Measurements from ENCODE around the gene TRMT10C. TPM values are rescaled to one million over a fixed set of nuclear protein-coding genes. Genes with fewer than 3 reads are reported as not detected.

Gene TRMT10C
- total and polyA plus RNA-seq, 12 donors: 16.5 to 29.7 (median 23.7) TPM

GRCh38 chr3:101571028-101571895 lies 9.6 kb downstream of the TRMT10C start:
- Histone ChIP-seq H3K36me3 (peaks cover 0 to 15% (median 5%) of the 10 kb centered on the region in 9 donors), H3K9me3 (no peaks in the 10 kb centered on the region), H3K4me3 (no peak overlapping the region), H3K4me1 (peaks cover 3 to 25% (median 19%) of the 10 kb centered on the region in 9 donors), H3K27me3 (no peaks in the 10 kb centered on the region), H3K27ac (no peak overlapping the region)
- no peak for TF ChIP-seq CTCF (IDR thresholded peaks at IDR 0.05)
- intact Hi-C loops (cut with DNase I): loop anchor here in 7 of 10 donors (5.0 to 10.0 kb wide), 6 partner anchors 56 to 116 kb away; partner anchors contain the start of genes SENP7 (in 4 of the 7), RPL24 (in 1 of the 7) and ZBTB11 (in 1 of the 7)
- DNase-seq: no peak
- WGBS, 2 donors: 69 to 72% methylated on average over 9 of the region's 9 CpGs
- ATAC-seq: no peak

GRCh38 chr3:101573449-101574387 lies 12.1 kb downstream of the TRMT10C start, which contains the start of gene PCNP:
Gene PCNP (plus strand): TSS chr3:101574180. CDS start chr3:101574216, 36 bp downstream.
- WGBS, 2 donors: 1 to 2% methylated on average over 47 of the region's 47 CpGs
- intact Hi-C loops (cut with DNase I): loop anchor here in 8 of 10 donors (1.0 to 10.0 kb wide), 10 partner anchors 11 to 114 kb away; partner anchors contain the start of genes SENP7 (in 5 of the 8), ZBTB11 (in 3 of the 8) and RPL24 (in 1 of the 8)
- peaks cover 3 to 47% (median 40%) of the 10 kb centered on the region in 9 donors for H3K4me1 ChIP-seq
- TF ChIP-seq CTCF (IDR thresholded peaks at IDR 0.05): peak; percentile 79 to 97 (median 92)
- H3K4me3 ChIP-seq: peak within 1 kb of the TSS; percentile 75 to 93 (median 92)
- peak; percentile 98 to 100 for DNase-seq
- no peaks in the 10 kb centered on the region for H3K27me3 ChIP-seq
- peak; percentile 95 to 97 (median 96) for ATAC-seq
- peaks cover 0 to 15% (median 7%) of the 10 kb centered on the region in 9 donors for H3K36me3 ChIP-seq
- H3K27ac ChIP-seq: peak within 1 kb of the TSS; percentile 94 to 99 (median 98)
- no peaks in the 10 kb centered on the region for H3K9me3 ChIP-seq

- intact Hi-C loops (cut with DNase I): loop anchor here in 8 of 10 donors (2.0 to 10.0 kb wide), 9 partner anchors 60 to 113 kb away; partner anchors contain the start of genes SENP7 (in 5 of the 8), ZBTB11 (in 3 of the 8) and RPL24 (in 1 of the 8)
- no peak for TF ChIP-seq CTCF (IDR thresholded peaks at IDR 0.05)
These were observed 12.9 kb downstream of the TRMT10C start for GRCh38 chr3:101574388-101575112.

More at GRCh38 chr3:101574388-101575112, 12.9 kb downstream of the TRMT10C start:
- Histone ChIP-seq H3K4me1 (peaks cover 3 to 56% (median 48%) of the 10 kb centered on the region in 9 donors), H3K4me3 (peak overlapping the region; percentile 75 to 93 (median 92)), H3K9me3 (no peaks in the 10 kb centered on the region), H3K27ac (peak overlapping the region; percentile 94 to 99 (median 98)), H3K36me3 (peaks cover 0 to 23% (median 11%) of the 10 kb centered on the region in 9 donors), H3K27me3 (no peaks in the 10 kb centered on the region)
- WGBS, 2 donors: 0 to 1% methylated on average over 41 of the region's 41 CpGs
- ATAC-seq: peak; percentile 43 to 84 (median 66)
- DNase-seq: peak; percentile 45 to 56

Measured in heart right ventricle (tissue), 16 donors.